Measurements from ENCODE around the gene LRFN2.

The LRFN2 gene

GRCh38 chr6:40485300-40485699, 101.9 kb downstream of the LRFN2 start:
- FAIRE-seq (no peak), DNase-seq (ENCODE audit: insufficient read length, low spot score) (no peak)

DNA sequence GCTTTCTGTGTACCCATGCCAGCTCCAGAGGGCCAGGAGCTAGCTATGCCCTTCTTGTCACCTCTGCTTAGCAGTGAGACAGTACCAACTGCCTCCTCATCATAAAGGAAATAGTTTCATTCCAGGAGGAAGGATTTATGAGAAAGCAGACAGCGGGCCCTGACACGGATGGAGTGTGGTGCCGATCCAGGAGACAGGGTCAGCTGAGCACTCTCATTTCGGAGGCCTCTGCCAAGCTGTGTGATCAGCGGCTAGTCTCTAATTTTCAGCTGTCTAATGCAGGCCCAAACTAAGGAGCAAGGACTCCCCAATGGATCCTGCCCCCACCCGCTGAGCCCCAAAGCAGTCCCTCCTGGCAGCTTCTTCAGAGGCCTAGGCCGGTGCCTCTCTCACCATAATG, 103.1 kb downstream of the LRFN2 start:
- FAIRE-seq = no peak
- no peak for DNase-seq (ENCODE audit: insufficient read length, low spot score)

- no peak for FAIRE-seq
These were observed 104.6 kb downstream of the LRFN2 start for GRCh38 chr6:40482532-40482931.

DNA sequence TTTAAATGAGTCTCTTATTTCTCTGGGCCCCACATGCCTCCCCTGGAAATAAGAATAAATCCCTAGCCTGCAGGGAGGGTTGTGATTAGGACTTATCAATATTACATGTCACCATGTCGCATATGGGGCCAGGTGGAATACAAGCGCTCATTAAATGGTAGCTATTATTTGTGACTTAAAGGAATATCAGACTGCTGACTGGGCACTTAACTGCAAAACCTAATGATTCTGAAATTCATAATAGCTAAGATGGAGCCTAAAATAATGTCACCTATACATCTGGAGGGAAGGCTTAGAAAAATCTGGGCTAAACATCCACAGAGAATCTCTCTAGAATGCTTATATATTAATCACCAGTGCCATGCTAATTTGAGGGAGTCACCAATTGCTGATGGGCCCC, 106.5 kb downstream of the LRFN2 start:
- FAIRE-seq = no peak
- DNase-seq (ENCODE audit: insufficient read length, low spot score) = no peak

More at GRCh38 chr6:40482532-40482931, 104.6 kb downstream of the LRFN2 start:
- DNase-seq (ENCODE audit: insufficient read length, low spot score) = no peak

GRCh38 chr6:40479706-40480105, 107.5 kb downstream of the LRFN2 start:
- FAIRE-seq (no peak), DNase-seq (ENCODE audit: insufficient read length, low spot score) (no peak)

GRCh38 chr6:40477246-40478126, 109.7 kb downstream of the LRFN2 start:
- no peak for FAIRE-seq
- no peak for DNase-seq (ENCODE audit: insufficient read length, low spot score)

DNA sequence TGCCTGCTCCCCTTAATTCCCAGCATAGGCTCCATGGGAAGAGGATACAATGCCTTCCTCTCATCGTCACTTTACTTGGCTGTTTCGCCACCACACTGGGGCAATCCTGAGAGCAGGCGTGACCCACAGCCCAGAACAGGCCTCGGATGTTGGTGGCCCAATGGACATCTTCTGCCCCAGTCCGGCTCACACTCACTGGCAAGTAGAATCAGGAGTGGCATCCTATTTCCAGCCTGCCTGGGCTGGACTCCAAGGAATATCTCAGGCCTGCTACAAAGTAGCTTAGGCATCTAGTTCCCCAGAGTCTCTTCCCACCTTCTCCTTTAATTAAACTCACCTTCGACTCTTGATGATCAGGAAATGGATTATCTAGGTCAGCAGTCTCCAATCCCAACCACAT, 110.5 kb downstream of the LRFN2 start:
- DNase-seq (ENCODE audit: insufficient read length, low spot score) = no peak
- FAIRE-seq = no peak

DNA sequence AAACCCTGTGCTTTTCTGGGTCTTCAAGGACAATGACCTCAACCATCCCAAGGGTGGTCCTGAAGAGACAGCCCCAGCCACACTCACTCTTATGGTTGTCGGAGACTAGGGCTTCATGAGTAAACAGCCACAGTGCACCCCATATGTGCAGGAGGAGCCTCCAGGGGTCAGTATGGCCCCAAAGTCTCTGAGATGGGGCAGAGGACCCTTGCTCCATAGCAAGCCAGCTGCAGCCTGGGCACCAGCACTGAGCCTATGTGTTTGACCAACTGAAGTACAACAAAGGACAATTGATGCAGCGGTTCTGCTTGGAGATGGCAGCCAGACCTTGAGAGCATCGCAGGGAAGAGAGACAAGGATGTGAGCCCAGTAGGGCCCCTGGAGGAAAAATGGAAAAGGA, 112.2 kb downstream of the LRFN2 start:
- DNase-seq (ENCODE audit: insufficient read length, low spot score) (no peak), FAIRE-seq (no peak)

DNA sequence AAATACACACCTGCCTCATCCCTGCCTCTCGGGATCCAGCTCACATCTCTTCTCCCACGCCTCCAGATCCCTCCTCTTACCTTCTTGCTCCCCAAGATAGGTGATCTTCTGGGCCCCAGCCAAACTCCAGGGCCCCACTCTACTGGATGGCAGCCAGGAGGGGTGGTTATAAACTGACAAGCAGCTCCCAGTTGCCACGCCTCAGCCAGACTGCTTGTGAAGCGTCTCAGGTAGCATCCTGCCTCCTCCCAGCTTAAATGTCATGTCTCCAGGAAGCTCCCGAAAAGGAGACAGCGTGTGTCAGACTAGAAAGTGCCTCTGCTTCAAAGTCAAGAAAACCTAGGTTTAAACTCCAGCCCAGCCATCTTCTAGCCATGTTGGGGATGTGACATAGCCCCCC, 114.1 kb downstream of the LRFN2 start:
- DNase-seq (ENCODE audit: insufficient read length, low spot score) (no peak), FAIRE-seq (no peak)

DNA sequence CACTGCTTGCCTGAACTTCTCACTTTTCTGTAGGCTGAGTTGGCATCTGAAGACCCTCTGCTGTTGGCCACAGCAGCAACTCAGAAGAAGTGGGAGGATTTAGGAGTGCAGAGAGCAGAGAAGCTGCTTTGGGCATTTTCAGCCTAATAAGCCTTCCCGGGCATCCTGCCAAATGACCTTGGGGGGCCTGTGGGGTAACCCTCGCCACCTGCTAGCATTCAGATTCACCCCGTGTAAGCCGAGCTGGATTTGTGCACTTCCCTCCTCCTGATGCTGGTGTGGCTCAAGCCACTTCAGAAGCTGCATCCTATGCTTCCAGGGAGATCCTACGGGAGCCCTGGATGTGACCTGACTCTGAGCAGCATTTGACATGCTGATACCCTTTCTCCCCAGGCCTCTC, 114.8 kb downstream of the LRFN2 start:
- FAIRE-seq (no peak), DNase-seq (ENCODE audit: insufficient read length, low spot score) (no peak)

DNA sequence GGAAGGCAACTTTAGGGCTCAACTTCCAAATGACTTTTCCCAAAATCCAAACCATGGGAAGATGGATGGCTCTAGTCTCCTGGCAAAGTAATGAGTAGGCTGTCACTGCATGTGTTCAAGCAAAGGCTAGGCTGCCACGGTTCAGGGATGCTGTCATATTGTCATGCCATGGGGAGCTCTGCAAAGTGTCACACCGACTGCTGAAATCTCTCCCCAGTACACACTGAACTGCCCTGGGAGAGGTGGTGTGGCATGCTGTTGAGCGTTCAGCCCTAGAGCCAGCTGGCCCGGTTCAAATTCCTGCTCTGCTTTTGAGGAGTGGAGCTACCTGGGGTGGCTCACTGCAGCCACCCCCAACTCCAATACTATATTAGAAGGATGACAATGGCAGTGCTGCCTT, 115.9 kb downstream of the LRFN2 start:
- no peak for FAIRE-seq
- no peak for DNase-seq (ENCODE audit: insufficient read length, low spot score)

GRCh38 chr6:40469323-40469722, 117.8 kb downstream of the LRFN2 start:
- DNase-seq (ENCODE audit: insufficient read length, low spot score) = no peak
- no peak for FAIRE-seq

DNA sequence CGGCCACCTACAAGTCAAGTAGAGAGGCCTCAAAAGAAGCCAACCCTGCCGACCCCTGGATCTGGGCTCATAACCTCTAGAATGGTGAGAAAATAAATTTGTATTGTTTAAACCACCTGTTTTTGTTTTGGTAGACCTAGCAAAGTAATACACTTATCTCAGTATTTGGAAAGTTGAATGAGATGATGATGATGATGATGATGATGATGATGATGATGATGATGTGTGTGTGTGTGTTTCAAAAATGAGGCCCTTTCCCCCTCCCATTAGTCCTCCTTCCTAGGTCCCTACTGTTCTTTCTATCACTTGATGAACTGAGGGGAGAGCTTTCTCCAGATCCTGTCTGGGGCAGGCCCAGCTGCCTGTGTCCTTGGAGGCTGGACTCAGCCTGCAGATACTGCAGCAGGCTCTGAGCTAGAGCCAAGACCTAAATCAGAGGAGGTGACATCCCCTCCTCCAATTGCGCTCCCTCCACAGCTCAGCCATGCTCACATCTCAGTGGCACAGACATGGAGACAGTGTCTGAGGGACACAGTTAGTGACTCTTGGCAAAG, 120.1 kb downstream of the LRFN2 start:
- FAIRE-seq (no peak), DNase-seq (ENCODE audit: insufficient read length, low spot score) (no peak)

DNA sequence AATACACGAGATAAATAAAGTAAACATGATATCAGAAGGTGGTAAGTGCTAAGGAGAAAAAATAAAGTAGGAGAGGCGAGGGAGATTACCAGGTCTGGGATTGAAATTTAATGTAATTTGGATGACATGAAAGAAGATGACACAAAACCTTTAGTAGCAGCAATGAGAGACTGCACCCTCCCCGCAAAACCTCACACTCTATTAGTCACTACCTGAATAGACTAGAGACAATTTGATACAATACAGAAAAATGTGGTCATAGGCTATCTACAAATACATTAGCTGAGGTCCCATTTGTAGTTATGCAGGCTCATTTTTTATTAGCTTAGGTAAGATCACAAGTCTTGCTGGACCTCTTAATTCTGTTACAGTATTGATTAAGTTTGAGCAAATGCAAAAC, 125.5 kb downstream of the LRFN2 start:
- no peak for DNase-seq (ENCODE audit: insufficient read length, low spot score)
- FAIRE-seq = no peak

- no peak for DNase-seq (ENCODE audit: insufficient read length, low spot score)
- FAIRE-seq = no peak
These were observed 126.8 kb downstream of the LRFN2 start for GRCh38 chr6:40460380-40460779.

GRCh38 chr6:40457261-40457660, 129.9 kb downstream of the LRFN2 start:
- DNase-seq (ENCODE audit: insufficient read length, low spot score) = no peak

DNA sequence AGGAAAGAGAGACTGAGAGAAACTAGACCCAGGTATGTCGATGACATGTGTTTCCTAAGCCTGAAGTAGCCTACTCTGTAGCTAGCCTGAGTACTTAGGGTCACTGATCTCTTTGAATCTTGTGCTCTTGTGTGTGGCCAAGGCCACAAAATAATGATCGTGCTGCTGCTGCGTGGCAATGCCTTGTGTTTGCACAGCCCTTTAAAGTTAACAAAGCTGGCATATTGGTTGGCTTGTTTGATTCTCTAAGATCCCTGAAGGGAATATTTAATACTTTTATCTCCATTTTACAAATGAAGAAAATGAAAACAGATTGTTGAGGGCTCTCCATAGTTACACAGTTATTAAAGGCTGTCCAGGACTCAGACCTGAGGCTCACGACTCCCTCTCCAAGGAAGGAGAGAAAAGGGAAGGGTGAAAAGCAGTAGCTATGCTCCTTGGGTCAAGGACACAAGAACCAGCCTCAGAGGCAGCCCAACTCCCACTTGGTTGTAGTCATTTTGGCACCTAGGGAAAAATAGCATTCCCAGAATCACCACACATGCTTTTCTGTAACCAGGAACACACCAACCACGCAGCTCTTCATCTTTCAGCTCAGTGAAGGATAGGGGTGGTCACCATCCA, 130.7 kb downstream of the LRFN2 start:
- DNase-seq (ENCODE audit: insufficient read length, low spot score) (no peak), FAIRE-seq (no peak)

More at GRCh38 chr6:40457261-40457660, 129.9 kb downstream of the LRFN2 start:
- FAIRE-seq = no peak

- DNase-seq (ENCODE audit: insufficient read length, low spot score) (no peak), FAIRE-seq (no peak)
These were observed 131.3 kb downstream of the LRFN2 start for GRCh38 chr6:40455686-40456389.

GRCh38 chr6:40450483-40450882, 136.7 kb downstream of the LRFN2 start:
- no peak for FAIRE-seq
- DNase-seq (ENCODE audit: insufficient read length, low spot score) = no peak

GRCh38 chr6:40444811-40445210, 142.4 kb downstream of the LRFN2 start:
- DNase-seq (ENCODE audit: insufficient read length, low spot score) (no peak), FAIRE-seq (no peak)

- DNase-seq (ENCODE audit: insufficient read length, low spot score) (no peak), FAIRE-seq (no peak)
These were observed 142.9 kb downstream of the LRFN2 start for GRCh38 chr6:40444312-40444711.

Measured in GM19239 (cell line).